ENCODE results near the gene APOBEC2. TPM values are rescaled to one million over a fixed set of nuclear protein-coding genes. Genes with fewer than 3 reads are reported as not detected.

The APOBEC2 gene
- total RNA-seq, 2 experiments from 2014 or later, result not detected

GRCh38 chr6:41085182-41085581, 32.2 kb downstream of the APOBEC2 start:
- ChIA-PET POLR2A (no interaction called here), CTCF (no interaction called here)
- no peak for TF ChIP-seq CTCF (IDR thresholded peaks at IDR 0.05)
- intact Hi-C loops (cut with DNase I, micrococcal nuclease), result no loop called here
- Mint-ChIP-seq H3K4me1 (ENCODE audit: low read depth) (peaks cover 47% of the 10 kb centered on the region), H3K4me3 (no peak overlapping the region), H3K9me3 (no peaks in the 10 kb centered on the region), H3K27ac (no peak overlapping the region), H3K36me3 (ENCODE audit: low read depth) (peaks cover 97% of the 10 kb centered on the region), H3K27me3 (no peaks in the 10 kb centered on the region)
- Histone ChIP-seq H3K9me3 (ENCODE audit: control insufficient read depth in 1 of 2, insufficient read depth in 1 of 2, low read length in 2 of 2) (no peaks in the 10 kb centered on the region), H3K36me3 (ENCODE audit: insufficient read depth, low read length) (peaks cover 69% of the 10 kb centered on the region), H3K4me3 (ENCODE audit: low read length) (no peak overlapping the region), H3K4me1 (ENCODE audit: insufficient read depth, low read length) (peaks cover 8% of the 10 kb centered on the region), H3K27me3 (ENCODE audit: control insufficient read depth in 1 of 2, insufficient read depth in 2 of 2, low read length in 2 of 2) (no peaks in the 10 kb centered on the region), H3K27ac (ENCODE audit: low read depth in 1 of 2, low read length in 2 of 2) (no peak overlapping the region)
- no peak for DNase-seq
- ATAC-seq (ENCODE audit: poor library complexity), result no peak

- Mint-ChIP-seq H3K36me3 (ENCODE audit: low read depth) (peaks cover 93% of the 10 kb centered on the region), H3K27me3 (no peaks in the 10 kb centered on the region), H3K4me1 (ENCODE audit: low read depth) (peaks cover 15% of the 10 kb centered on the region), H3K9me3 (no peaks in the 10 kb centered on the region), H3K4me3 (no peak overlapping the region), H3K27ac (no peak overlapping the region)
- no peaks in the 10 kb centered on the region for H3K27me3 ChIP-seq (ENCODE audit: control insufficient read depth in 1 of 2, insufficient read depth in 2 of 2, low read length in 2 of 2)
- POLR2A ChIA-PET, result no interaction called here
- no peak for ATAC-seq (ENCODE audit: poor library complexity)
- no peak overlapping the region for H3K27ac ChIP-seq (ENCODE audit: low read depth in 1 of 2, low read length in 2 of 2)
- H3K4me3 ChIP-seq (ENCODE audit: low read length), result no peak overlapping the region
- H3K36me3 ChIP-seq (ENCODE audit: insufficient read depth, low read length), result peaks cover 83% of the 10 kb centered on the region
- intact Hi-C loops (cut with DNase I, micrococcal nuclease), result no loop called here
- no peaks in the 10 kb centered on the region for H3K9me3 ChIP-seq (ENCODE audit: control insufficient read depth in 1 of 2, insufficient read depth in 1 of 2, low read length in 2 of 2)
- H3K4me1 ChIP-seq (ENCODE audit: insufficient read depth, low read length), result no peaks in the 10 kb centered on the region
- TF ChIP-seq CTCF (IDR thresholded peaks at IDR 0.05), result no peak
- DNase-seq, result no peak
- CTCF ChIA-PET, result interaction anchor here (0.7 kb wide), 1 partner anchor 16 kb away, joined by 4 read pairs; the partner anchor contains the start of gene NFYA
These were observed 35.4 kb downstream of the APOBEC2 start for GRCh38 chr6:41088451-41088850.

- CTCF ChIA-PET, result interaction anchor here (1.0 kb wide), 1 partner anchor 91 kb away, joined by 3 read pairs; no protein-coding TSS in a partner anchor
These were observed 38.1 kb downstream of the APOBEC2 start for GRCh38 chr6:41090841-41091761.

More at GRCh38 chr6:41090841-41091761, 38.1 kb downstream of the APOBEC2 start:
- Mint-ChIP-seq H3K4me1 (ENCODE audit: low read depth) (peaks cover 7% of the 10 kb centered on the region), H3K27me3 (no peaks in the 10 kb centered on the region), H3K4me3 (no peak overlapping the region), H3K36me3 (ENCODE audit: low read depth) (peaks cover 93% of the 10 kb centered on the region), H3K9me3 (no peaks in the 10 kb centered on the region), H3K27ac (no peak overlapping the region)
- TF ChIP-seq CTCF (IDR thresholded peaks at IDR 0.05), result no peak
- H3K4me1 ChIP-seq (ENCODE audit: insufficient read depth, low read length), result no peaks in the 10 kb centered on the region
- no peaks in the 10 kb centered on the region for H3K9me3 ChIP-seq (ENCODE audit: control insufficient read depth in 1 of 2, insufficient read depth in 1 of 2, low read length in 2 of 2)
- no peak overlapping the region for H3K27ac ChIP-seq (ENCODE audit: low read depth in 1 of 2, low read length in 2 of 2)
- intact Hi-C loops (cut with DNase I, micrococcal nuclease), result loop anchor here in 1 of 2 experiments (5.0 kb wide), 2 partner anchors 91 to 226 kb away; no protein-coding TSS in a partner anchor
- no peak overlapping the region for H3K4me3 ChIP-seq (ENCODE audit: low read length)
- DNase-seq (no peak), ATAC-seq (ENCODE audit: poor library complexity) (no peak)
- H3K36me3 ChIP-seq (ENCODE audit: insufficient read depth, low read length), result peaks cover 83% of the 10 kb centered on the region
- POLR2A ChIA-PET, result no interaction called here
- no peaks in the 10 kb centered on the region for H3K27me3 ChIP-seq (ENCODE audit: control insufficient read depth in 1 of 2, insufficient read depth in 2 of 2, low read length in 2 of 2)

Data from CD4-positive, alpha-beta T cell (primary cell).